Sigmoid colon (tissue), 4 donors: ENCODE data around the gene LHX1.

Experiments
- CTCF ChIP-seq, 4 experiments: fragments of 450-650 bp in 3 of 4; fragments of 200-600 bp in 1 of 4; IDR thresholded peaks; one replicate each; pipeline ENCODE4 v1.5.1; 2016 to 2019; ENCODE audit warnings: antibody characterized with exemption in 4 of 4, mild to moderate bottlenecking in 3 of 4, moderate library complexity in 2 of 4
- POLR2A ChIP-seq, 2 donors: fragments of 450-650 bp; IDR thresholded peaks; one replicate each; pipeline ENCODE4 v1.6.1; 2016; ENCODE audit warnings: antibody characterized with exemption in 2 of 2, mild to moderate bottlenecking in 2 of 2, moderate library complexity in 2 of 2
- POLR2AphosphoS5 ChIP-seq, 4 donors: sonication (generic); formaldehyde crosslinking; IDR thresholded peaks; one replicate each; pipeline ENCODE4 v1.6.1; 2017; ENCODE audit warnings: antibody characterized with exemption in 4 of 4

DNA sequence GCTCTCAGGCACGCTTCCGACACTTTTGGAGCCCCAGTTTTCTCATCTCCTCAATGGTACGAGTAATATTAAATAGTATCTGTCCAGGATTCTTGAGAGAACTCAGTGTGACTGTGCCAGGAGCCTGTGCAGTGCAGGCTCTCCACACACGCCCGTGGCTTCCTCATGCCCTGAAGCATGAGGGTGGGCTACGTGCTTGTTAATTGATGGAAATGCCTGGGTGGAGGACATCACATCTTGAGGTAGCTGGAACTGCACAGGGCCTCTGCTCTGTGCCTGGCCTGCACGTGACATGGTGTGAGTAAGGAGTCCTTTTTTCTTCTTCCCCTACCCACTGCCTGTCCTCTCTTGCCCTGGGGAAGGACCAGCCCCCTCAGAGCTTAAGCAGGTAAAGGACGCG is 43.1 kb upstream of the LHX1 start:
- TF ChIP-seq CTCF (IDR thresholded peaks at IDR 0.05), result no peak
- TF ChIP-seq POLR2AphosphoS5 (IDR thresholded peaks at IDR 0.05), result no peak
- TF ChIP-seq POLR2A (IDR thresholded peaks at IDR 0.05), result no peak
